K562 (cell line): ENCODE results near the gene SPEM1. TPM values are rescaled to one million over a fixed set of nuclear protein-coding genes. Genes with fewer than 3 reads are reported as not detected.

Experiments used
- ATAC-seq: fragments of 200-7000 bp; cut with Tn5 transposase; 3 replicates; pipeline ENCODE4 v1.9.1; 2020; ENCODE audit warnings: moderate library complexity
- BruUV-seq: library from RNA; stranded (reverse); fragments of 400-500 nt; replicated peaks from 2 replicates; lab custom pipeline; 2021; lab: Mats Ljungman, UMichigan
- CTCF ChIA-PET: fragments of 300-600 bp; formaldehyde crosslinking; extraction: SDS; loops from one replicate; lab custom pipeline; 2021; ENCODE audit warnings: low intra/inter-chr PET ratio; lab: Yijun Ruan, JAX
- POLR2A ChIA-PET: fragments of 300-600, 350-650 bp; sonication (Branson Sonifier 250); formaldehyde crosslinking; extraction: SDS; loops from one replicate; lab custom pipeline; 2021; ENCODE audit warnings: antibody characterized with exemption, inconsistent platforms; lab: Yijun Ruan, JAX
- DNase-seq, 4 experiments: peaks; one replicate each; pipeline versions ENCODE4 v3.0.0 to v3.0.0-alpha.2; 2011 to 2018; ENCODE audit warnings: low spot score in 3 of 4, mixed read lengths in 3 of 4; ENCODE audit errors: extremely low read depth in 1 of 4
- FAIRE-seq: peaks from 2 replicates; lab custom pipeline; 2011; peaks lifted over from hg19 to GRCh38; lab: Jason Lieb, UNC
- H2AFZ ChIP-seq: 2 replicates; pipeline ENCODE4 v1.6.0; 2011; ENCODE audit warnings: low read depth, low read length, control low read depth, inconsistent platforms
- H3K27ac ChIP-seq: fragments of 200-600 bp; 3 replicates; pipeline ENCODE4 v1.8.0; 2011; ENCODE audit warnings: low read depth, mild to moderate bottlenecking, control low read depth, inconsistent platforms, low read length, moderate library complexity, mixed read lengths; ENCODE audit errors: extremely low read depth
- H3K27me3 ChIP-seq, 2 experiments: fragments of 300-600 bp in 1 of 2; 2 replicates in 1 of 2; 3 replicates in 1 of 2; pipeline versions ENCODE4 v1.6.0 to v1.8.0; 2011; ENCODE audit warnings: inconsistent platforms in 2 of 2, low read length in 2 of 2, mild to moderate bottlenecking in 1 of 2, mixed read lengths in 1 of 2, moderate library complexity in 1 of 2; ENCODE audit not compliant: control insufficient read depth in 2 of 2, insufficient read depth in 2 of 2
- H3K36me3 ChIP-seq: fragments of 300-600 bp; 3 replicates; pipeline ENCODE4 v1.8.0; 2011; ENCODE audit warnings: mild to moderate bottlenecking, low read length, inconsistent platforms; ENCODE audit not compliant: control insufficient read depth, insufficient read depth
- H3K4me1 ChIP-seq, 2 experiments: fragments of 200-600 bp in 1 of 2; replicated peaks in 1 of 2; 2 replicates in 1 of 2; 3 replicates in 1 of 2; pipeline versions ENCODE4 v1.5.1 to v1.8.0; 2011; ENCODE audit warnings: inconsistent platforms in 2 of 2, low read length in 2 of 2, mild to moderate bottlenecking in 1 of 2, mixed read lengths in 1 of 2, moderate library complexity in 1 of 2; ENCODE audit not compliant: control insufficient read depth in 2 of 2, insufficient read depth in 2 of 2
- H3K4me2 ChIP-seq: 2 replicates; pipeline ENCODE4 v1.6.1; 2011; ENCODE audit warnings: low read length, control low read depth, inconsistent platforms, mixed read lengths; ENCODE audit not compliant: insufficient read depth
- H3K4me3 ChIP-seq: fragments of 200-600 bp; sonication (generic), shearing (Covaris generic); 2 replicates; pipeline ENCODE4 v1.5.1; 2016; ENCODE audit warnings: control low read depth, inconsistent platforms
- H3K79me2 ChIP-seq: fragments of 200-600 bp; 3 replicates; pipeline ENCODE4 v1.8.0; 2011; ENCODE audit warnings: low read length, inconsistent platforms; ENCODE audit not compliant: control insufficient read depth, insufficient read depth
- H3K9ac ChIP-seq, 2 experiments: 2 replicates each; pipeline versions ENCODE4 v1.6.0 to v1.6.1; 2011; ENCODE audit warnings: low read depth in 2 of 2, low read length in 2 of 2, control low read depth in 1 of 2, inconsistent platforms in 1 of 2, mild to moderate bottlenecking in 1 of 2, mixed read lengths in 1 of 2; ENCODE audit not compliant: insufficient read depth in 1 of 2
- H3K9me1 ChIP-seq: one replicate; pipeline ENCODE4 v1.6.0; 2011; ENCODE audit warnings: inconsistent platforms, mild to moderate bottlenecking, low read length, moderate library complexity; ENCODE audit not compliant: control insufficient read depth, insufficient read depth
- H3K9me3 ChIP-seq: replicated peaks from 2 replicates; pipeline ENCODE4 v1.5.1; 2011; ENCODE audit warnings: low read depth, low read length, inconsistent platforms; ENCODE audit not compliant: control insufficient read depth, insufficient read depth
- H4K20me1 ChIP-seq: replicated peaks from 2 replicates; pipeline ENCODE4 v1.6.1; 2011; ENCODE audit warnings: low read length, inconsistent platforms, mixed read lengths; ENCODE audit not compliant: control insufficient read depth, insufficient read depth
- RBM14 ChIP-seq: fragments of 200-400 bp; formaldehyde crosslinking; IDR thresholded peaks from 2 replicates; pipeline ENCODE4 v1.6.1; 2018; ENCODE audit warnings: low read depth, mild to moderate bottlenecking, low read length, moderate library complexity, borderline replicate concordance; ENCODE audit not compliant: insufficient read depth
- RBM25 ChIP-seq: fragments of 200-400 bp; formaldehyde crosslinking; IDR thresholded peaks from 2 replicates; pipeline ENCODE4 v1.6.1; 2018; ENCODE audit warnings: low read length, low read depth, moderate library complexity; ENCODE audit not compliant: severe bottlenecking
- SIRT6 ChIP-seq: IDR thresholded peaks from one replicate; pipeline ENCODE4 v1.6.1; 2012; ENCODE audit warnings: low read depth, mild to moderate bottlenecking, control low read depth, inconsistent platforms, low read length, moderate library complexity
- ZNF121 ChIP-seq: sonication (generic); formaldehyde crosslinking; conservative IDR thresholded peaks from 2 replicates; pipeline ENCODE4 v1.8.0; 2022; ENCODE audit warnings: missing genetic modification reagents
- ZNF263 ChIP-seq: sonication (generic); formaldehyde crosslinking; IDR thresholded peaks from 2 replicates; pipeline ENCODE4 v1.8.0; 2022; ENCODE audit warnings: mild to moderate bottlenecking, missing genetic modification reagents, borderline replicate concordance
- ZNF75A ChIP-seq: fragments of 450-650 bp; formaldehyde crosslinking; IDR thresholded peaks from 2 replicates; pipeline ENCODE4 v1.4.0; 2020; ENCODE audit warnings: mild to moderate bottlenecking
- WGBS: fragments of 100-300 bp; shearing (Covaris generic); methylation state at CpG from one replicate; pipeline ENCODE4 v1.1.6; 2016; ENCODE audit warnings: low coverage, mixed read lengths; ENCODE audit not compliant: insufficient coverage; ENCODE audit errors: missing lambda C conversion rate; 5-methylcytosine and 5-hydroxymethylcytosine counted together
- in situ Hi-C: fragments of 300-500 bp; cut with MboI; formaldehyde crosslinking; loops from 4 replicates; pipeline ENCODE4 v1.15.0; 2018; ENCODE audit warnings: inconsistent platforms, mixed read lengths
- intact Hi-C: fragments of 100-400 bp; cut with micrococcal nuclease; formaldehyde crosslinking; loops from 2 replicates; pipeline ENCODE4 v1.14.2; 2022
- polyA plus RNA-seq, 8 experiments: library from polyadenylated mRNA; depleted of rRNA in 4 of 8; stranded (reverse) in 5 of 8; unstranded in 3 of 8; fragments of >200 nt; fragmentation: Nextera tagmentation in 2 of 8; fragmentation: Illumina TruSeq in 1 of 8; extraction: Ambion mirVana in 2 of 8; extraction: Trizol in 1 of 8; gene quantifications; 2 replicates each; pipeline versions ENCODE4 v1.2.1 to v1.2.3, GENCODE V29; 2011 to 2014; ENCODE audit warnings: inconsistent platforms in 1 of 8, missing spikeins in 1 of 8
- total RNA-seq, 7 experiments: library from RNA; depleted of rRNA in 6 of 7; stranded (reverse); fragments of >200 nt in 6 of 7; fragmentation: Illumina TruSeq in 2 of 7; extraction: Trizol in 2 of 7; gene quantifications; 2 replicates each; pipeline versions ENCODE4 v1.2.1 to v1.2.3, GENCODE V29; 2011 to 2021; ENCODE audit warnings: low replicate concordance in 1 of 7
- TF ChIP-seq, protein P1 (sequence below): fragments of 250-450 bp; sonication (Bioruptor Pico); IDR thresholded peaks from 2 replicates; pipeline ENCODE4 v1.5.0; 2021; ENCODE audit warnings: mild to moderate bottlenecking, moderate library complexity
- TF ChIP-seq, protein P2 (sequence below), 2 experiments: fragments of 450-650 bp; IDR thresholded peaks; 2 replicates each; pipeline ENCODE4 v1.6.1; 2016
- TF ChIP-seq, protein P3 (sequence below): fragments of 450-650 bp; formaldehyde crosslinking; IDR thresholded peaks from 2 replicates; pipeline ENCODE4 v1.4.0; 2020; ENCODE audit warnings: mild to moderate bottlenecking, moderate library complexity

The SPEM1 gene
- total and polyA plus RNA-seq, 9 of the 15 experiments (the other 6 are each of a cell fraction or from before 2014, with no cell fraction given) = not detected

DNA sequence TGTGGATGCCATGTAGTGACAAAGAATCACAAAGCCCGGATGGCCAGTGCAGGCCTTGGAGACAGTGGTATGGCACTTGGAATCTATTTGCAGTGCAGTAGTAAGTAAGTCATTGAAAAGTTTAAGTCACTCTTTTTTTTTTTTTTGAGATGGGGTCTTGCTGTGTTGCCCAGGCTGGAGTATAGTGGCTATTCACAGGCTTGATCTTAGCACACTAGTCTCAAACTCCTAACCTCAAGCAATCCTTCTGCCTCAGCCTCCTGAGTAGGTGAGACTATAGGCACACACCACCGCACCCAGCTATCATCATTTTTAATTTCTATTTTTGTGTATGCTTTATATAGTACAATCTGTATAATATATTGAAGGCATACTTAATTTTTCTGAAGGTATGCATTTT is 21.5 kb upstream of the SPEM1 start:
- no peaks in the 10 kb centered on the region for H3K9me1 ChIP-seq
- H3K9me3 ChIP-seq = no peaks in the 10 kb centered on the region
- peaks cover 9 to 29% of the 10 kb centered on the region in 2 experiments; a peak in 4 of 5 replicates for H3K4me1 ChIP-seq
- H3K4me2 ChIP-seq = no peak overlapping the region
- TF ChIP-seq, protein P1, sequence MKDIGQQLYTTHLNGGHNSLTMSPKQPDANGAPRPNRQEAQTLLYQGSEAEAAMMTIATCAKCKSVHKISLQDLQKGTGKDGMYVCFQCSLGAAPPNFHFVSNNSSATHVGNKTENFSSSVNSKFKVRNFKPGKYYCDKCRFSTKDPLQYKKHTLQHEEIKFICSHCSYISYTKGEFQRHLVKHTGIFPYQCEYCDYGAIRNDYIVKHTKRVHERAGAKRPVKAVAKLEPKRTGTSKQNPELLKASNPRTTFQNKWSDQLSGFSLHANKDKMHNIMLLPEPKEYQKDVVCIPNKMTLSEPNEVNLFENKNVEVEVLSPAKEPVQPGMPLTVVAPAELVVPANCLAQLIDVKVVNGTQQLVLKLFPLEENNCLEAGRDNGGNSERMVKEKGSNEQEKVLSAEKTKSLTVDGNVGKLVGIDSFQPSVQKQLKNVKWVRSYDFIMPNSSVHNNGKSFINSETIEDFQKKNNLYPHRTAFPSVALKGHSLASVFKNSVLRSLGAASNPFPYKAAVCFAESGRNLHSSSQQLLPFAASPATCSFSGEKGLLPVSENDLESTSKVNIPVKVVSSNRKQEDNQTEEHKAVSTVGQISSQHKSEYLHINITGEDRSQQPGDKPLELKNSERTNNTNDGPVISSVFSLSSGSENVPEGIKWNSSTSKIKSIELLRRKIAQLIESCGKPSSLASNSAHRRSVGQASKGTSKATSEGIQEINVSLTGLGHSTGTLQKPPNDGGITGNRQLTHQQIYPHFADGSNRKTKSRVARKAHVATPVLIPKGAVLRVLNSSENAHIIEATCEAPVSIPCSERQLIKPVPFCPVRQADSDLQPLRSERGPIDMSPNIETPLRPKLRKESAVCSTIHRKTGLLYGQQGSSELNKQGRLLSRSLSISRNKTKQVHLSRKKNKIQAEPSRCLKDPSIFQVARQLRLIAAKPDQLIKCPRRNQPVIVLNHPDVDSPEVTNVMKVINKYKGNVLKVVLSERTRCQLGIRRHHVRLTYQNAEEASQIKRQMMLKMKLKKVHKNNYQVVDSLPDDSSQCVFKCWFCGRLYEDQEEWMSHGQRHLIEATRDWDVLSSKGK (CRISPR knock-in tag) = no peak
- peak; percentile 85 for TF ChIP-seq ZNF121 (CRISPR knock-in tag)
- TF ChIP-seq SIRT6 = no peak
- no peak for TF ChIP-seq RBM14
- TF ChIP-seq, protein P2, sequence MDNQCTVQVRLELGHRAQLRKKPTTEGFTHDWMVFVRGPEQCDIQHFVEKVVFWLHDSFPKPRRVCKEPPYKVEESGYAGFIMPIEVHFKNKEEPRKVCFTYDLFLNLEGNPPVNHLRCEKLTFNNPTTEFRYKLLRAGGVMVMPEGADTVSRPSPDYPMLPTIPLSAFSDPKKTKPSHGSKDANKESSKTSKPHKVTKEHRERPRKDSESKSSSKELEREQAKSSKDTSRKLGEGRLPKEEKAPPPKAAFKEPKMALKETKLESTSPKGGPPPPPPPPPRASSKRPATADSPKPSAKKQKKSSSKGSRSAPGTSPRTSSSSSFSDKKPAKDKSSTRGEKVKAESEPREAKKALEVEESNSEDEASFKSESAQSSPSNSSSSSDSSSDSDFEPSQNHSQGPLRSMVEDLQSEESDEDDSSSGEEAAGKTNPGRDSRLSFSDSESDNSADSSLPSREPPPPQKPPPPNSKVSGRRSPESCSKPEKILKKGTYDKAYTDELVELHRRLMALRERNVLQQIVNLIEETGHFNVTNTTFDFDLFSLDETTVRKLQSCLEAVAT (IDR thresholded peaks at IDR 0.05) = no peak
- no peak for TF ChIP-seq ZNF75A (CRISPR knock-in tag)
- peak; percentile 41 for TF ChIP-seq RBM25
- no peak for TF ChIP-seq ZNF263
- TF ChIP-seq, protein P3, sequence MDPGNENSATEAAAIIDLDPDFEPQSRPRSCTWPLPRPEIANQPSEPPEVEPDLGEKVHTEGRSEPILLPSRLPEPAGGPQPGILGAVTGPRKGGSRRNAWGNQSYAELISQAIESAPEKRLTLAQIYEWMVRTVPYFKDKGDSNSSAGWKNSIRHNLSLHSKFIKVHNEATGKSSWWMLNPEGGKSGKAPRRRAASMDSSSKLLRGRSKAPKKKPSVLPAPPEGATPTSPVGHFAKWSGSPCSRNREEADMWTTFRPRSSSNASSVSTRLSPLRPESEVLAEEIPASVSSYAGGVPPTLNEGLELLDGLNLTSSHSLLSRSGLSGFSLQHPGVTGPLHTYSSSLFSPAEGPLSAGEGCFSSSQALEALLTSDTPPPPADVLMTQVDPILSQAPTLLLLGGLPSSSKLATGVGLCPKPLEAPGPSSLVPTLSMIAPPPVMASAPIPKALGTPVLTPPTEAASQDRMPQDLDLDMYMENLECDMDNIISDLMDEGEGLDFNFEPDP (CRISPR knock-in tag) = no peak
- in situ Hi-C loops = no loop called here
- no peak overlapping the region for H3K4me3 ChIP-seq
- ChIA-PET POLR2A (interaction anchor here (0.8 to 1.2 kb wide), 2 partner anchors 12 to 78 kb away, joined by 3 read pairs; no protein-coding TSS in a partner anchor), CTCF (no interaction called here)
- WGBS = 70% methylated on average over 2 of the region's 2 CpGs
- intact Hi-C loops = no loop called here
- H2AFZ ChIP-seq = no peak overlapping the region
- no peak overlapping the region for H3K27ac ChIP-seq
- no TSS peak for BruUV-seq
- H3K79me2 ChIP-seq = peaks cover 8% of the 10 kb centered on the region; the same call in 2 of the 3 replicates
- ATAC-seq = no peak
- peaks cover 3% of the 10 kb centered on the region; the same call in 1 of the 3 replicates for H3K36me3 ChIP-seq
- H3K27me3 ChIP-seq = no peaks in the 10 kb centered on the region
- DNase-seq = no peak
- no peaks in the 10 kb centered on the region for H4K20me1 ChIP-seq
- no peak overlapping the region for H3K9ac ChIP-seq
- no peak for FAIRE-seq
